SK-N-SH (cell line): ENCODE results near the gene RHOJ. TPM values are rescaled to one million over a fixed set of nuclear protein-coding genes. Genes with fewer than 3 reads are reported as not detected.

Experiments
- CTCF ChIA-PET: fragments of 300-600, 350-600 bp; formaldehyde crosslinking; extraction: SDS; loops from one replicate; lab custom pipeline; 2021; lab: Yijun Ruan, JAX
- POLR2A ChIA-PET: fragments of 350-600 bp; sonication (Branson Sonifier 250); formaldehyde crosslinking; extraction: SDS; loops from one replicate; lab custom pipeline; 2020; ENCODE audit warnings: antibody characterized with exemption, inconsistent platforms; lab: Yijun Ruan, JAX
- DNase-seq: peaks from one replicate; pipeline ENCODE4 v3.0.0; 2012
- H2AFZ ChIP-seq: fragments of 200-600 bp; sonication (generic); 2 replicates; pipeline ENCODE4 v1.8.1; 2016; ENCODE audit warnings: antibody characterized with exemption, mild to moderate bottlenecking, low read depth
- H3F3A ChIP-seq: fragments of 200-600 bp; sonication (generic); replicated peaks from 2 replicates; pipeline ENCODE3; 2016; ENCODE audit warnings: antibody characterized with exemption, mild to moderate bottlenecking; ENCODE audit not compliant: insufficient read depth
- H3K27ac ChIP-seq, 2 experiments: fragments of 200-500 bp in 1 of 2; fragments of 200-600 bp in 1 of 2; sonication (Bioruptor generic) in 1 of 2; sonication (generic), shearing (Covaris generic) in 1 of 2; 2 replicates each; pipeline versions ENCODE4 v1.5.1 to v1.6.1; 2014 to 2016; ENCODE audit warnings: low read depth in 2 of 2, inconsistent platforms in 1 of 2, low read length in 1 of 2, mild to moderate bottlenecking in 1 of 2, mixed read lengths in 1 of 2
- H3K27me3 ChIP-seq: fragments of 200-600 bp; sonication (generic), shearing (Covaris generic); 2 replicates; pipeline ENCODE4 v1.6.1; 2016; ENCODE audit warnings: mixed run types; ENCODE audit not compliant: insufficient read depth
- H3K36me3 ChIP-seq, 2 experiments: fragments of 200-500 bp in 1 of 2; fragments of 200-600 bp in 1 of 2; sonication (Bioruptor generic) in 1 of 2; sonication (generic) in 1 of 2; replicated peaks in 1 of 2; 2 replicates each; pipeline versions ENCODE3 to v1.5.1; 2014 to 2016; ENCODE audit warnings: low read length in 1 of 2, mild to moderate bottlenecking in 1 of 2; ENCODE audit not compliant: insufficient read depth in 2 of 2, control insufficient read depth in 1 of 2
- H3K4me1 ChIP-seq, 2 experiments: fragments of 200-500 bp in 1 of 2; fragments of 200-600 bp in 1 of 2; sonication (Bioruptor generic) in 1 of 2; sonication (generic), shearing (Covaris generic) in 1 of 2; 2 replicates each; pipeline versions ENCODE4 v1.5.1 to v1.6.1; 2014 to 2016; ENCODE audit warnings: low read depth in 1 of 2, low read length in 1 of 2, mixed run types in 1 of 2; ENCODE audit not compliant: insufficient read depth in 2 of 2, control insufficient read depth in 1 of 2
- H3K4me2 ChIP-seq: fragments of 200-600 bp; sonication (generic), shearing (Covaris generic); 2 replicates; pipeline ENCODE4 v1.6.1; 2017; ENCODE audit warnings: mixed run types
- H3K4me3 ChIP-seq, 2 experiments: fragments of 200-500 bp in 1 of 2; fragments of 200-600 bp in 1 of 2; sonication (Bioruptor generic) in 1 of 2; sonication (generic), shearing (Covaris generic) in 1 of 2; 2 replicates each; pipeline versions ENCODE4 v1.5.1 to v1.8.1; 2014 to 2016; ENCODE audit warnings: low read depth in 2 of 2, inconsistent platforms in 1 of 2, low read length in 1 of 2, mild to moderate bottlenecking in 1 of 2, mixed read lengths in 1 of 2, moderate library complexity in 1 of 2
- H3K79me2 ChIP-seq: fragments of 200-600 bp; sonication (generic); 2 replicates; pipeline ENCODE4 v1.8.1; 2017; ENCODE audit warnings: mild to moderate bottlenecking; ENCODE audit not compliant: insufficient read depth
- H3K9ac ChIP-seq: fragments of 200-600 bp; sonication (generic); 2 replicates; pipeline ENCODE4 v1.6.1; 2017; ENCODE audit warnings: mixed run types
- H3K9me2 ChIP-seq: fragments of 200-600 bp; sonication (generic); 2 replicates; pipeline ENCODE4 v1.6.1; 2017; ENCODE audit warnings: mixed run types
- H3K9me3 ChIP-seq: fragments of 200-600 bp; sonication (generic); 2 replicates; pipeline ENCODE4 v1.6.1; 2017; ENCODE audit warnings: mixed run types, mild to moderate bottlenecking, moderate library complexity
- H4K20me1 ChIP-seq: fragments of 200-600 bp; sonication (generic); 2 replicates; pipeline ENCODE4 v1.6.1; 2017; ENCODE audit warnings: mild to moderate bottlenecking, mixed run types; ENCODE audit not compliant: insufficient read depth
- CHD2 ChIP-seq: fragments of 150-350 bp; IDR thresholded peaks from 2 replicates; pipeline ENCODE4 v1.6.1; 2018; ENCODE audit warnings: low read length; ENCODE audit not compliant: partially characterized antibody
- ELF1 ChIP-seq: IDR thresholded peaks from 2 replicates; pipeline ENCODE4 v1.4.0; 2012
- EP300 ChIP-seq, 2 experiments: IDR thresholded peaks; 2 replicates each; pipeline versions ENCODE4 v1.4.0 to v1.6.1; 2012; ENCODE audit warnings: borderline replicate concordance in 1 of 2, low read depth in 1 of 2, low read length in 1 of 2
- EZH2phosphoT487 ChIP-seq: fragments of 200-600 bp; sonication (generic); IDR thresholded peaks from 2 replicates; pipeline ENCODE4 v1.6.1; 2017; ENCODE audit warnings: low read depth, mixed run types, mild to moderate bottlenecking, antibody characterized with exemption, moderate library complexity, borderline replicate concordance
- FOXJ3 ChIP-seq: sonication (generic); formaldehyde crosslinking; IDR thresholded peaks from 2 replicates; pipeline ENCODE4 v1.5.1; 2020; ENCODE audit warnings: mild to moderate bottlenecking, missing genetic modification reagents
- FOXM1 ChIP-seq: IDR thresholded peaks from 2 replicates; pipeline ENCODE4 v1.4.0; 2012; ENCODE audit warnings: low read depth, mild to moderate bottlenecking
- GATA2 ChIP-seq: sonication (generic); formaldehyde crosslinking; IDR thresholded peaks from 2 replicates; pipeline ENCODE4 v1.5.0; 2020; ENCODE audit warnings: mild to moderate bottlenecking, missing genetic modification reagents
- JUND ChIP-seq: IDR thresholded peaks from 2 replicates; pipeline ENCODE4 v1.4.0; 2012
- MXI1 ChIP-seq: IDR thresholded peaks from 2 replicates; pipeline ENCODE4 v1.6.1; 2012; ENCODE audit warnings: mild to moderate bottlenecking, low read depth, low read length, improper control_type of control experiment
- POLR2AphosphoS5 ChIP-seq: IDR thresholded peaks from 2 replicates; pipeline ENCODE4 v1.6.1; 2012; ENCODE audit warnings: low read depth, low read length
- RCOR1 ChIP-seq: fragments of 150-350 bp; IDR thresholded peaks from 2 replicates; pipeline ENCODE4 v1.6.1; 2017; ENCODE audit warnings: antibody characterized with exemption, low read length
- RFX5 ChIP-seq: IDR thresholded peaks from 2 replicates; pipeline ENCODE4 v1.6.1; 2012; ENCODE audit warnings: mild to moderate bottlenecking, improper control_type of control experiment, low read length
- SIN3A ChIP-seq: IDR thresholded peaks from 2 replicates; pipeline ENCODE4 v1.6.1; 2012; ENCODE audit warnings: low read depth, mild to moderate bottlenecking, low read length, moderate library complexity, borderline replicate concordance
- SMC3 ChIP-seq: IDR thresholded peaks from 2 replicates; pipeline ENCODE4 v1.6.1; 2012; ENCODE audit warnings: low read depth, low read length, improper control_type of control experiment
- TEAD4 ChIP-seq: IDR thresholded peaks from 2 replicates; pipeline ENCODE4 v1.4.0; 2012; ENCODE audit warnings: mild to moderate bottlenecking, borderline replicate concordance; ENCODE audit not compliant: insufficient read depth
- YY1 ChIP-seq: IDR thresholded peaks from 2 replicates; pipeline ENCODE4 v1.4.0; 2012; ENCODE audit warnings: low read depth, mild to moderate bottlenecking
- WGBS: methylation state at CpG from one replicate; pipeline ENCODE4 v1.1.6; 2017; ENCODE audit warnings: low lambda C conversion rate; 5-methylcytosine and 5-hydroxymethylcytosine counted together
- polyA plus RNA-seq, 3 experiments: library from polyadenylated mRNA; depleted of rRNA; stranded (reverse); fragments of >200 nt; gene quantifications; 2 replicates each; pipeline ENCODE4 v1.2.3, GENCODE V29; 2012
- TF ChIP-seq, protein P1 (sequence below): fragments of 200-600 bp; sonication (generic); IDR thresholded peaks from 2 replicates; pipeline ENCODE4 v1.6.1; 2017; ENCODE audit warnings: antibody characterized with exemption, mild to moderate bottlenecking, moderate library complexity
- TF ChIP-seq, protein P2 (sequence below): fragments of 150-350 bp; IDR thresholded peaks from 2 replicates; pipeline ENCODE4 v1.6.1; 2016; ENCODE audit warnings: mild to moderate bottlenecking, low read depth, low read length
- TF ChIP-seq, protein P3 (sequence below): IDR thresholded peaks from 2 replicates; pipeline ENCODE4; 2012
- TF ChIP-seq, protein P4 (sequence below): IDR thresholded peaks from 2 replicates; pipeline ENCODE4 v1.4.0; 2012; ENCODE audit warnings: low read depth, borderline replicate concordance
- TF ChIP-seq, protein P5 (sequence below): IDR thresholded peaks from 2 replicates; pipeline ENCODE4 v1.4.0; 2012; ENCODE audit warnings: low read depth

RHOJ gene
- polyA plus RNA-seq, 1 of the 3 experiments (the other 2 are of a cell fraction) = 12.1 TPM

DNA sequence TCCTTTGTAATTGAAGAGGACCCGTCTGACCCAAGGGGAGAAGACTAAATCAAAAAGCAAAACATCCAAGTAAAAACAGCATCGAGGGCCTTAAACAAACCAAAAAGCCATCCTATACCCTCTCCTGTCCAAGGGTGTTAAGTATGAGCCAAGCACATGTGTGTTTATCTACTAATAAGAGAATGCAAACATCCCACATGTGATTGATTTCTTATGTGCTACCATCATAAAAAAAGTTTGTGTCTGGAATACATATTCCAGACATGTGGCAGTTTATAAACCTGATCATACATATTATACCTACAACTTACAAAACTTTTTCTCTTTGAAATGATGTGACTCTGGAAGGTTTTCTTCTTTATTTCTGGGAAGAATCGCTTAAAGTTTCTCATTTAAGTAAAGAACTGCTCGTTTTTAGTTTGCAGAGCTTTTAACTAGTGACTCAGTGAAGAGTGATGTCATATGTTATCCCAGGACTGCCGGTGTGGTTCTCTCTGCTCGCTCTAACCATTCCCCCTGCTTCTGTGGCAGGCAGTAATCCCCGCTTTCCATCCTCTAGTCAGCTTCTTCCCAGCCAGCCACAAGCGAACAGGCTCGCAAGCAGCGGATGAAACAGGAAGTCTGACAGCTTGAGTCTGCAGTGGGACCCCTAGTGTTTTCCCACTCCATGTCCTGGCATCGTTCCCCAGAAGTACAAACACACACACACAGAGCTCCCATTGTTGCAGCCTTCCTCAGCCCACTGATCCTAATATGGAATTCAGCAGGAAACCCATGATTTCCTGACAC is 431 bp upstream of the RHOJ start (continued):
- TF ChIP-seq, protein P1, sequence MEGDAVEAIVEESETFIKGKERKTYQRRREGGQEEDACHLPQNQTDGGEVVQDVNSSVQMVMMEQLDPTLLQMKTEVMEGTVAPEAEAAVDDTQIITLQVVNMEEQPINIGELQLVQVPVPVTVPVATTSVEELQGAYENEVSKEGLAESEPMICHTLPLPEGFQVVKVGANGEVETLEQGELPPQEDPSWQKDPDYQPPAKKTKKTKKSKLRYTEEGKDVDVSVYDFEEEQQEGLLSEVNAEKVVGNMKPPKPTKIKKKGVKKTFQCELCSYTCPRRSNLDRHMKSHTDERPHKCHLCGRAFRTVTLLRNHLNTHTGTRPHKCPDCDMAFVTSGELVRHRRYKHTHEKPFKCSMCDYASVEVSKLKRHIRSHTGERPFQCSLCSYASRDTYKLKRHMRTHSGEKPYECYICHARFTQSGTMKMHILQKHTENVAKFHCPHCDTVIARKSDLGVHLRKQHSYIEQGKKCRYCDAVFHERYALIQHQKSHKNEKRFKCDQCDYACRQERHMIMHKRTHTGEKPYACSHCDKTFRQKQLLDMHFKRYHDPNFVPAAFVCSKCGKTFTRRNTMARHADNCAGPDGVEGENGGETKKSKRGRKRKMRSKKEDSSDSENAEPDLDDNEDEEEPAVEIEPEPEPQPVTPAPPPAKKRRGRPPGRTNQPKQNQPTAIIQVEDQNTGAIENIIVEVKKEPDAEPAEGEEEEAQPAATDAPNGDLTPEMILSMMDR = peak; percentile 44
- peak; percentile 48; the same call in 1 of the 2 replicates for TF ChIP-seq YY1
- no peak for TF ChIP-seq RCOR1
- TF ChIP-seq, protein P2, sequence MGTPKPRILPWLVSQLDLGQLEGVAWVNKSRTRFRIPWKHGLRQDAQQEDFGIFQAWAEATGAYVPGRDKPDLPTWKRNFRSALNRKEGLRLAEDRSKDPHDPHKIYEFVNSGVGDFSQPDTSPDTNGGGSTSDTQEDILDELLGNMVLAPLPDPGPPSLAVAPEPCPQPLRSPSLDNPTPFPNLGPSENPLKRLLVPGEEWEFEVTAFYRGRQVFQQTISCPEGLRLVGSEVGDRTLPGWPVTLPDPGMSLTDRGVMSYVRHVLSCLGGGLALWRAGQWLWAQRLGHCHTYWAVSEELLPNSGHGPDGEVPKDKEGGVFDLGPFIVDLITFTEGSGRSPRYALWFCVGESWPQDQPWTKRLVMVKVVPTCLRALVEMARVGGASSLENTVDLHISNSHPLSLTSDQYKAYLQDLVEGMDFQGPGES = no peak
- TF ChIP-seq CHD2 = no peak
- peak; percentile 57 for TF ChIP-seq JUND
- TF ChIP-seq, protein P3, sequence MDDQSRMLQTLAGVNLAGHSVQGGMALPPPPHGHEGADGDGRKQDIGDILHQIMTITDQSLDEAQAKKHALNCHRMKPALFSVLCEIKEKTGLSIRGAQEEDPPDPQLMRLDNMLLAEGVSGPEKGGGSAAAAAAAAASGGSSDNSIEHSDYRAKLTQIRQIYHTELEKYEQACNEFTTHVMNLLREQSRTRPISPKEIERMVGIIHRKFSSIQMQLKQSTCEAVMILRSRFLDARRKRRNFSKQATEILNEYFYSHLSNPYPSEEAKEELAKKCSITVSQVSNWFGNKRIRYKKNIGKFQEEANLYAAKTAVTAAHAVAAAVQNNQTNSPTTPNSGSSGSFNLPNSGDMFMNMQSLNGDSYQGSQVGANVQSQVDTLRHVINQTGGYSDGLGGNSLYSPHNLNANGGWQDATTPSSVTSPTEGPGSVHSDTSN = no peak
- TF ChIP-seq FOXM1 = no peak
- TF ChIP-seq TEAD4 = 0 out of 2 replicates have a peak, but pooled peaks have one; percentile 17
- TF ChIP-seq RFX5 = no peak

DNA sequence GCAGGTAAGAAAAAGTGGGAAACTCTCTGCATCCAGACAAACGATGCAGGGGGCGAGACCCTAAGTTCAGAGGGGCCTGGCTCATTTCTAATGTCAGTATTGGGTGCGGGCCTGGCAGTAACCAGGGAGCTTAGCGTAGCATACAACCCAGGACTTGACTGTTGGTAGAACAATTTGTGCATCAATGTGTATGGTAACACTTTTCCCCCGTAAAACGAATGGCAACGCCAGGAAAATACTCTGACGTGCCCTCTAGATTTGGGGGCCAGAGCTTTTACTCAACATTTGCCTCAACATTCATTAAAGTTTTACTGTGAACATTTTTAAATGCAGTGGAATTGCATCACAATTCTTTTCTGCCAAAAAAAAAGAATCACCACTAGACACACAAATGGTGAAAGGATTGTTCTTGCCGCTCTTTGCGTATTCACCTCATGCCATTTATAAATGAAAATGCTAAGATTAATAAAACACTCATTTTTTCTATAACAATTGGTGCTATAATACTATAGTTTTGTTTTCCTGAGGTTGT is 867 bp downstream of the RHOJ start:
- H3K36me3 ChIP-seq = no peaks in the 10 kb centered on the region
- H3F3A ChIP-seq = peaks cover 19% of the 10 kb centered on the region
- H3K4me2 ChIP-seq = peak overlapping the region; percentile 85
- 45% methylated on average over 10 of the region's 10 CpGs for WGBS
- peak overlapping the region in 1 of 2 experiments; percentile 94; a peak in 2 of 4 replicates for H3K27ac ChIP-seq
- POLR2A ChIA-PET = no interaction called here
- no peaks in the 10 kb centered on the region for H3K9me2 ChIP-seq
- H3K79me2 ChIP-seq = peaks cover 23% of the 10 kb centered on the region
- TF ChIP-seq, protein P4, sequence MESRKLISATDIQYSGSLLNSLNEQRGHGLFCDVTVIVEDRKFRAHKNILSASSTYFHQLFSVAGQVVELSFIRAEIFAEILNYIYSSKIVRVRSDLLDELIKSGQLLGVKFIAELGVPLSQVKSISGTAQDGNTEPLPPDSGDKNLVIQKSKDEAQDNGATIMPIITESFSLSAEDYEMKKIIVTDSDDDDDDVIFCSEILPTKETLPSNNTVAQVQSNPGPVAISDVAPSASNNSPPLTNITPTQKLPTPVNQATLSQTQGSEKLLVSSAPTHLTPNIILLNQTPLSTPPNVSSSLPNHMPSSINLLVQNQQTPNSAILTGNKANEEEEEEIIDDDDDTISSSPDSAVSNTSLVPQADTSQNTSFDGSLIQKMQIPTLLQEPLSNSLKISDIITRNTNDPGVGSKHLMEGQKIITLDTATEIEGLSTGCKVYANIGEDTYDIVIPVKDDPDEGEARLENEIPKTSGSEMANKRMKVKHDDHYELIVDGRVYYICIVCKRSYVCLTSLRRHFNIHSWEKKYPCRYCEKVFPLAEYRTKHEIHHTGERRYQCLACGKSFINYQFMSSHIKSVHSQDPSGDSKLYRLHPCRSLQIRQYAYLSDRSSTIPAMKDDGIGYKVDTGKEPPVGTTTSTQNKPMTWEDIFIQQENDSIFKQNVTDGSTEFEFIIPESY = no peak
- TF ChIP-seq, protein P1 = no peak
- TF ChIP-seq, protein P5, sequence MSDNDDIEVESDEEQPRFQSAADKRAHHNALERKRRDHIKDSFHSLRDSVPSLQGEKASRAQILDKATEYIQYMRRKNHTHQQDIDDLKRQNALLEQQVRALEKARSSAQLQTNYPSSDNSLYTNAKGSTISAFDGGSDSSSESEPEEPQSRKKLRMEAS = no peak
- TF ChIP-seq FOXJ3 (CRISPR knock-in tag) = no peak
- no peak for TF ChIP-seq GATA2 (CRISPR knock-in tag)
- no peak for TF ChIP-seq SIN3A
- TF ChIP-seq ELF1 = no peak
- TF ChIP-seq FOXM1 = no peak
- no peak for TF ChIP-seq POLR2AphosphoS5
- no peak for TF ChIP-seq MXI1
- TF ChIP-seq SMC3 = no peak
- TF ChIP-seq EZH2phosphoT487 = no peak
- TF ChIP-seq EP300 (IDR thresholded peaks at IDR 0.05; ENCODE audit: borderline replicate concordance in 1 of 2, low read depth in 1 of 2, low read length in 1 of 2) = no peak
- TF ChIP-seq RCOR1 = no peak
- H3K27me3 ChIP-seq = no peaks in the 10 kb centered on the region
- peaks cover 3 to 5% of the 10 kb centered on the region in 2 experiments; a peak in 2 of 4 replicates for H3K4me1 ChIP-seq
- H3K9me3 ChIP-seq = no peaks in the 10 kb centered on the region
- no peaks in the 10 kb centered on the region for H4K20me1 ChIP-seq
- DNase-seq = no peak
- H3K9ac ChIP-seq = peak overlapping the region; percentile 88
- CTCF ChIA-PET = no interaction called here
- H3K4me3 ChIP-seq = peak overlapping the region; percentile 40 to 65; a peak in 3 of 4 replicates
- H2AFZ ChIP-seq = peak overlapping the region; percentile 81
